GM23338 (cell line): ENCODE data around the gene SRXN1. TPM values are rescaled to one million over a fixed set of nuclear protein-coding genes. Genes with fewer than 3 reads are reported as not detected.

Experiments
- ATAC-seq: fragments of 200-7000 bp; cut with Tn5 transposase; 3 replicates; pipeline ENCODE4 v1.9.1; 2020
- DNase-seq: peaks from one replicate; pipeline ENCODE4 v3.0.0-alpha.2; 2015; ENCODE audit warnings: low spot score
- H2AFZ ChIP-seq: fragments of 200-600 bp; sonication (generic); 2 replicates; pipeline ENCODE4 v1.8.0; 2016; ENCODE audit warnings: antibody characterized with exemption, mild to moderate bottlenecking, moderate library complexity
- H3F3A ChIP-seq: fragments of 200-600 bp; sonication (generic); replicated peaks from 2 replicates; pipeline ENCODE4 v1.8.0; 2017; ENCODE audit warnings: antibody characterized with exemption, mixed run types, low read depth
- H3K27ac ChIP-seq: fragments of 200-600 bp; sonication (generic); 2 replicates; pipeline ENCODE4 v1.6.1; 2016; ENCODE audit warnings: low read depth
- H3K27me3 ChIP-seq: fragments of 200-600 bp; sonication (generic); 2 replicates; pipeline ENCODE4 v1.8.0; 2016; ENCODE audit warnings: mild to moderate bottlenecking, mixed run types, moderate library complexity; ENCODE audit not compliant: insufficient read depth
- H3K36me3 ChIP-seq: fragments of 200-600 bp; sonication (generic); 2 replicates; pipeline ENCODE4 v1.8.0; 2016; ENCODE audit warnings: mild to moderate bottlenecking; ENCODE audit not compliant: insufficient read depth
- H3K4me1 ChIP-seq: fragments of 200-600 bp; sonication (generic); 2 replicates; pipeline ENCODE4 v1.8.0; 2016; ENCODE audit warnings: mild to moderate bottlenecking, moderate library complexity; ENCODE audit not compliant: insufficient read depth
- H3K4me2 ChIP-seq: fragments of 200-600 bp; sonication (generic); 2 replicates; pipeline ENCODE4 v1.7.1; 2017; ENCODE audit warnings: mixed run types
- H3K4me3 ChIP-seq: fragments of 200-600 bp; sonication (generic); 2 replicates; pipeline ENCODE4 v1.6.1; 2016; ENCODE audit warnings: mixed run types
- H3K79me2 ChIP-seq: fragments of 200-600 bp; sonication (generic); replicated peaks from 2 replicates; pipeline ENCODE4 v1.8.0; 2017; ENCODE audit warnings: mild to moderate bottlenecking; ENCODE audit not compliant: insufficient read depth
- H3K9me2 ChIP-seq: fragments of 200-600 bp; sonication (generic); 2 replicates; pipeline ENCODE4 v1.8.0; 2017; ENCODE audit not compliant: insufficient read depth
- H4K20me1 ChIP-seq: fragments of 200-600 bp; sonication (generic); replicated peaks from 2 replicates; pipeline ENCODE4 v1.8.0; 2017; ENCODE audit warnings: mild to moderate bottlenecking; ENCODE audit not compliant: insufficient read depth
- H3K27ac Mint-ChIP-seq: 2 replicates; pipeline ENCODE4 v1.8.0; 2020; ENCODE audit warnings: inconsistent platforms, mild to moderate bottlenecking, moderate library complexity, mixed read lengths
- H3K27me3 Mint-ChIP-seq: 3 replicates; pipeline ENCODE4 v1.8.0; 2022; ENCODE audit warnings: low read depth, mild to moderate bottlenecking, moderate library complexity, mixed read lengths, inconsistent platforms; ENCODE audit not compliant: insufficient read depth, poor library complexity
- H3K36me3 Mint-ChIP-seq: 3 replicates; pipeline ENCODE4 v1.8.0; 2021; ENCODE audit warnings: low read depth, mild to moderate bottlenecking, inconsistent platforms, moderate library complexity, mixed read lengths
- H3K4me1 Mint-ChIP-seq: 3 replicates; pipeline ENCODE4 v1.8.0; 2020; ENCODE audit warnings: mild to moderate bottlenecking, inconsistent platforms, mixed read lengths
- H3K4me3 Mint-ChIP-seq: 3 replicates; pipeline ENCODE4 v1.8.0; 2021; ENCODE audit warnings: moderate library complexity, mild to moderate bottlenecking, inconsistent platforms, mixed read lengths
- H3K9me3 Mint-ChIP-seq: 3 replicates; pipeline ENCODE4 v1.8.0; 2020; ENCODE audit warnings: moderate library complexity, mild to moderate bottlenecking, inconsistent platforms, mixed read lengths
- EZH2 ChIP-seq: fragments of 200-600 bp; sonication (generic); IDR thresholded peaks from one replicate; pipeline ENCODE4 v1.8.0; 2017; ENCODE audit warnings: antibody characterized with exemption, mild to moderate bottlenecking, low read depth; ENCODE audit not compliant: unreplicated experiment
- JUNB ChIP-seq: IDR thresholded peaks from one replicate; pipeline ENCODE4 v1.6.1; 2016; ENCODE audit warnings: antibody characterized with exemption; ENCODE audit not compliant: unreplicated experiment
- NANOG ChIP-seq: IDR thresholded peaks from 2 replicates; pipeline ENCODE4 v1.6.1; 2016; ENCODE audit warnings: antibody characterized with exemption, borderline replicate concordance
- STAT1 ChIP-seq: IDR thresholded peaks from one replicate; pipeline ENCODE4 v1.6.1; 2016; ENCODE audit warnings: antibody characterized with exemption; ENCODE audit not compliant: unreplicated experiment
- ZNF331 ChIP-seq: fragments of 250-450 bp; sonication (Bioruptor Pico); IDR thresholded peaks from 2 replicates; pipeline ENCODE4 v1.5.0; 2020; ENCODE audit warnings: low read depth, mild to moderate bottlenecking, moderate library complexity
- polyA plus RNA-seq: library from polyadenylated mRNA; unstranded; fragments of >200 nt; fragmentation: Nextera tagmentation; extraction: Ambion mirVana; gene quantifications from 2 replicates; pipeline ENCODE4 v1.2.1, GENCODE V29; 2016
- total RNA-seq: library from RNA; depleted of rRNA; stranded (reverse); fragments of >200 nt; shearing (Covaris generic); gene quantifications from 2 replicates; pipeline ENCODE4 v1.2.3, GENCODE V29; 2014
- TF ChIP-seq, protein P1 (sequence below), 2 experiments: fragments of 200-600 bp in 1 of 2; sonication (generic) in 1 of 2; conservative IDR thresholded peaks; 2 replicates each; pipeline versions ENCODE4 v1.5.1 to v1.6.1; 2016 to 2017; ENCODE audit warnings: antibody characterized with exemption in 2 of 2, low read depth in 2 of 2, mild to moderate bottlenecking in 2 of 2, moderate library complexity in 1 of 2
- TF ChIP-seq, protein P2 (sequence below): IDR thresholded peaks from 2 replicates; pipeline ENCODE4 v1.6.1; 2016; ENCODE audit warnings: antibody characterized with exemption

SRXN1 gene
- total and polyA plus RNA-seq, 2 experiments from 2014 or later: 8.4 to 26.6 TPM

DNA sequence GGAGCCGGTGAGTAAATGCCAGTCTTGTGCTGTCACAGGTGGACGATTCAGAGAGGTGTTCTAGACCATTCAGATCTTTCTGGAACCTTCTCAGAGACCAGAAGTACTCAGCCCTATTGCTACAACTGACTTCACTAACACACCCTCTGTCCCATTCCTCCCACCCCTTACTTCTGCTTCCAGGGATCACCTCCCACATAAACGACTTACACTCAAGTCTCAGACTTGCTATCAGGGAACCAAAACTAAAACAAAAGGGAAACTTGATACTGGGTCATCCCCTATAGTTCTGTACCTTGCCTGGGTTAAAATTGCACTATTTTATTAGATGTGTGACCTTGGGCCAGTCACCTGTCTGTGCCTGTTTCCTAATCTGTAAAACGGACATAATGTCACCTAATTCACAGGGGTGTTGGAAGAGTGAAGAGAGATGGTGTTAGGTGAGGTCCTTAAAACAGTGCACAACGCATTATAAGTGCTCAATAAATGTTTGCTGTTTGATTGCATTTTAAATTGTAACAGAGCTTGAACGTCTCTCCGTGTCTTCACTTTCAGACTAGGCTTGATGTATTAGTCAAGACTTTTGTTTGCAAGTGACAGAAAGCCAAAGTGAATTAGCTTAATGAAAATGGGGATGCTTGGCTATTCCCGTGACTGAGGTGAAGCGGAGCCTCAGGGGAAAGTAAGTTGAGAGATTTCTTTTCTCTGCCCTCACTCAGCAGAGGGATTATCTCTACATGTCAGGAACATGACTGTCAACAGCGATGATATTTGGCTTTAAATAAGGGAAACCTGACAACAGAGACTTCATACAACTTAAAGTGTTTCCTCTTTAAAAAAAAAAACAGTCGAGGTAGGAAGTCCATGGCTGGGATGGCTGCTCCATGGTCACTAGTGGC, 3.0 kb upstream of the SRXN1 start (continued):
- TF ChIP-seq ZNF331: no peak

DNA sequence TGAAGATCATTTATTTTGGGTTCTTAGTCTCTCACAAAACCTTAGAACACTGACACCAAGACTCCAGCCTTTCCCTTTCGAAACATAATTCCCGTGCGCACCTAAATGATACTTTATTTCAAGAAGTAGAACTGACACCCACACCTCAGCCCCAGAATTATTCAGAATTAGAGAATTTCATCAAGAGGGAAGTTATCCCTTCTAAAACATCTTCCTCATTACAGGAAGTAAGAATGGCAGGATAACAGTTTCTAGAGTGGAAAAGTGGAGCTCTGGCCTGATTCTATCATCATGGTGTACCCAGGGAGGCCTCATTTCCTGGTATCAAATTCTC, 1.4 kb upstream of the SRXN1 start:
- H3K4me3 ChIP-seq: no peak overlapping the region
- peaks cover 66% of the 10 kb centered on the region for H3K4me1 Mint-ChIP-seq
- no peak overlapping the region for H3K27ac Mint-ChIP-seq
- no peaks in the 10 kb centered on the region for H3K36me3 ChIP-seq
- peaks cover 14% of the 10 kb centered on the region for H3F3A ChIP-seq
- H3K79me2 ChIP-seq: 0 out of 2 replicates have a peak, but pooled peaks cover 3% of the 10 kb centered on the region
- H3K4me3 Mint-ChIP-seq: peak overlapping the region; percentile 71; the same call in 2 of the 3 replicates
- no peaks in the 10 kb centered on the region for H3K9me3 Mint-ChIP-seq
- H2AFZ ChIP-seq: no peak overlapping the region
- H4K20me1 ChIP-seq: no peaks in the 10 kb centered on the region; the same call in 1 of the 2 replicates
- peaks cover 8% of the 10 kb centered on the region for H3K27me3 Mint-ChIP-seq
- H3K4me1 ChIP-seq: peaks cover 54% of the 10 kb centered on the region
- TF ChIP-seq EZH2 (no peak), JUNB (no peak), STAT1 (no peak)
- TF ChIP-seq, protein P1, sequence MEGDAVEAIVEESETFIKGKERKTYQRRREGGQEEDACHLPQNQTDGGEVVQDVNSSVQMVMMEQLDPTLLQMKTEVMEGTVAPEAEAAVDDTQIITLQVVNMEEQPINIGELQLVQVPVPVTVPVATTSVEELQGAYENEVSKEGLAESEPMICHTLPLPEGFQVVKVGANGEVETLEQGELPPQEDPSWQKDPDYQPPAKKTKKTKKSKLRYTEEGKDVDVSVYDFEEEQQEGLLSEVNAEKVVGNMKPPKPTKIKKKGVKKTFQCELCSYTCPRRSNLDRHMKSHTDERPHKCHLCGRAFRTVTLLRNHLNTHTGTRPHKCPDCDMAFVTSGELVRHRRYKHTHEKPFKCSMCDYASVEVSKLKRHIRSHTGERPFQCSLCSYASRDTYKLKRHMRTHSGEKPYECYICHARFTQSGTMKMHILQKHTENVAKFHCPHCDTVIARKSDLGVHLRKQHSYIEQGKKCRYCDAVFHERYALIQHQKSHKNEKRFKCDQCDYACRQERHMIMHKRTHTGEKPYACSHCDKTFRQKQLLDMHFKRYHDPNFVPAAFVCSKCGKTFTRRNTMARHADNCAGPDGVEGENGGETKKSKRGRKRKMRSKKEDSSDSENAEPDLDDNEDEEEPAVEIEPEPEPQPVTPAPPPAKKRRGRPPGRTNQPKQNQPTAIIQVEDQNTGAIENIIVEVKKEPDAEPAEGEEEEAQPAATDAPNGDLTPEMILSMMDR (conservative IDR thresholded peaks at IDR 0.05; ENCODE audit: low read depth in 2 of 2): no peak
- TF ChIP-seq, protein P2, sequence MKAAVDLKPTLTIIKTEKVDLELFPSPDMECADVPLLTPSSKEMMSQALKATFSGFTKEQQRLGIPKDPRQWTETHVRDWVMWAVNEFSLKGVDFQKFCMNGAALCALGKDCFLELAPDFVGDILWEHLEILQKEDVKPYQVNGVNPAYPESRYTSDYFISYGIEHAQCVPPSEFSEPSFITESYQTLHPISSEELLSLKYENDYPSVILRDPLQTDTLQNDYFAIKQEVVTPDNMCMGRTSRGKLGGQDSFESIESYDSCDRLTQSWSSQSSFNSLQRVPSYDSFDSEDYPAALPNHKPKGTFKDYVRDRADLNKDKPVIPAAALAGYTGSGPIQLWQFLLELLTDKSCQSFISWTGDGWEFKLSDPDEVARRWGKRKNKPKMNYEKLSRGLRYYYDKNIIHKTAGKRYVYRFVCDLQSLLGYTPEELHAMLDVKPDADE: no peak
- 0 out of 2 replicates have a peak, but pooled peaks cover 1% of the 10 kb centered on the region for H3K9me2 ChIP-seq
- no peak overlapping the region for H3K4me2 ChIP-seq
- H3K27ac ChIP-seq: no peak overlapping the region
- no peak for DNase-seq
- peaks cover 13% of the 10 kb centered on the region for H3K27me3 ChIP-seq
- H3K36me3 Mint-ChIP-seq: peaks cover 16% of the 10 kb centered on the region
- no peak for ATAC-seq

DNA sequence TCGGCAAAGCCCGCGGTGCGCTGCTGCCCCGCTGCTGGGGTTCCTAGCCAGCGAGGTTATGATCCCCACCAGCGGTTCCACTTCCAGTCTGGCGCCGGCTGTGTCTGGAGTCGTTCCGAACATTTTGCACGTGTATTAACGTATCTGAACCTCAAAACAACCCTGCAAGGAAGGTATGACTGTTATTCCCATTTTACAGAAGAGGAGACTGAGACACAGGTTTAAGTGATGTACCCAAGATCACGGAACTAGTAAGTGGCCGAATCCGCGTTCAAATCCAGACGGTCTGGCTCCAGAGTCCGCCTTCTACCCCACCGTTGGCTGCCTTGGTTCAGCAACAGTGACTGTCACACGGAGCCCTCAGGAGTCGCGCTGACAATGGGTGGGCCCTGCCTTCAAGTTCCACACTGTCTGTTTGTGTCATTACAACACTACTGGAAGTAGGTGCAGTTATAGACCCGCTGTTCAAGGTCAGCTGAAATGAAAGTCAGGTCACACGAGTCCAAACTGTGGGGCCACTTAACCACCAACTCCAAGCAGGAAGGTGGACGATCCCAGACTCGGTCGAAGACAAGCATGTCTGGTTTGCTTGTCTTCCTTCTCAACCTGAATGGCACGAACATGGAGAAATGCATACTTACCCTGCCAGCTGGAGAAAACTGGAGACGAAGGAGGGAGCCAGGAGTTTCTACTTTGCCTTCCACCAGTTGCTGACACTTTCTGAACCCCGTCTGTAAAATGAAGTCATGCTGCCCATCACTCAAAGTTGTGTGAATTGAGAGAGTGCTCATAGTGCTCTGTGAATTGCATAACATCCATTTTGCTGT, 803 bp upstream of the SRXN1 start:
- no peak for ATAC-seq
- 0 out of 2 replicates have a peak overlapping the region, but pooled peaks have one; percentile 66 for H2AFZ ChIP-seq

More for the DNA sequence above, 803 bp upstream of the SRXN1 start:
- H3K4me3 ChIP-seq: peak overlapping the region; percentile 64
- Mint-ChIP-seq H3K36me3 (peaks cover 21% of the 10 kb centered on the region), H3K9me3 (no peaks in the 10 kb centered on the region; the same call in 2 of the 3 replicates), H3K27me3 (peaks cover 8% of the 10 kb centered on the region), H3K27ac (peak overlapping the region; percentile 33; the same call in 1 of the 2 replicates), H3K4me3 (peak overlapping the region; percentile 71), H3K4me1 (peaks cover 60% of the 10 kb centered on the region)
- no peak for DNase-seq
- H3K36me3 ChIP-seq: no peaks in the 10 kb centered on the region
- H3F3A ChIP-seq: peaks cover 14% of the 10 kb centered on the region
- H3K79me2 ChIP-seq: 0 out of 2 replicates have a peak, but pooled peaks cover 3% of the 10 kb centered on the region
- peaks cover 49% of the 10 kb centered on the region for H3K4me1 ChIP-seq
- H3K27me3 ChIP-seq: peaks cover 13% of the 10 kb centered on the region
- H3K4me2 ChIP-seq: peak overlapping the region; percentile 89
- TF ChIP-seq NANOG: no peak
- TF ChIP-seq, protein P1 (conservative IDR thresholded peaks at IDR 0.05; ENCODE audit: low read depth in 2 of 2): no peak
- TF ChIP-seq EZH2: no peak
- H3K27ac ChIP-seq: no peak overlapping the region
- no peaks in the 10 kb centered on the region; the same call in 1 of the 2 replicates for H4K20me1 ChIP-seq
- no peaks in the 10 kb centered on the region for H3K9me2 ChIP-seq
